Fibroblast of skin of right quadriceps (primary cell): ENCODE results near the gene SHISA6.

Experiments
- DNase-seq: peaks from one replicate; pipeline ENCODE4 v3.0.0-alpha.2; 2013

Gene SHISA6

GRCh38 chr17:11545696-11546095 is 304.7 kb downstream of the SHISA6 start:
- no peak for DNase-seq

- DNase-seq = no peak
Observed at GRCh38 chr17:11547853-11548252, 306.8 kb downstream of the SHISA6 start.

- no peak for DNase-seq
Observed at GRCh38 chr17:11548398-11548797, 307.4 kb downstream of the SHISA6 start.

- DNase-seq = no peak
Observed at GRCh38 chr17:11550431-11550830, 309.4 kb downstream of the SHISA6 start.

DNA sequence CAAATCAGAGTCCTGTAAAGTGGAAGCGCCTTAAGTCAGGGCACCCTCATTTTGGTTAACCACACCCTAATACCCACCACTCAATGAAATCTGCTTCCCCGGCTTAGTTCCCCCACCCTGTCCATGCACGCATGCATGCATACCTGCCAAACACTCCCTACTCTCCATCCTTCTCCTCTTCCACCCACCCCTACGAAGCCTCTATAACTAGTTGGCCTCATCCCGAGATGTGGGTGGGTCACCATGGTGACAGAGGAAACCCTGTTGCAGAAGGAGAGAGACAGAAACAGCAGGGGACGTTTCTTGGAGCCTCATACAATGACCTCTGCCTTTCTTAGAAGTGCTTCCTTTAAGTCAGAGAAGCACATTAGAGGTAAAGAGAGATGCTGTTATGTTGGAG is 310.4 kb downstream of the SHISA6 start:
- DNase-seq = no peak

GRCh38 chr17:11553135-11553534 is 312.1 kb downstream of the SHISA6 start:
- DNase-seq = no peak

GRCh38 chr17:11554042-11554441 is 313.0 kb downstream of the SHISA6 start:
- DNase-seq = no peak

GRCh38 chr17:11554542-11554941 is 313.5 kb downstream of the SHISA6 start:
- DNase-seq = no peak

DNA sequence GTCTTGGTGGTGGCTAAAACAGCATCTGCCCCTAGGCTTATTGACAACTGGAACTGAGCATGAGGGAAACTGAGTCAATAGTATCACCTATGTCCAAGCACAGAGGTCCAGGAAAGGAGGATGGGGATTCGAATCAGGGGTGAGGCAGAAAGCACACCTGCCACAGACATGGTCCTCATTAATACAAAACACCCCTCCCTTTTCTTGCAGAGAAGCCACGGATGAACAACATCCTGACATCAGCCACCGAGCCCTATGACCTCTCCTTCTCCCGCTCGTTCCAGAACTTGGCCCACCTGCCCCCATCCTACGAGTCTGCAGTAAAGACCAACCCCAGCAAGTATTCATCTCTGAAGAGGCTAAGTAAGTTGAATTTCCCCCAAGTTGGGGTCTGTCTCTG is 314.5 kb downstream of the SHISA6 start:
- no peak for DNase-seq

- no peak for DNase-seq
Observed at GRCh38 chr17:11557727-11558452, 316.9 kb downstream of the SHISA6 start.

DNA sequence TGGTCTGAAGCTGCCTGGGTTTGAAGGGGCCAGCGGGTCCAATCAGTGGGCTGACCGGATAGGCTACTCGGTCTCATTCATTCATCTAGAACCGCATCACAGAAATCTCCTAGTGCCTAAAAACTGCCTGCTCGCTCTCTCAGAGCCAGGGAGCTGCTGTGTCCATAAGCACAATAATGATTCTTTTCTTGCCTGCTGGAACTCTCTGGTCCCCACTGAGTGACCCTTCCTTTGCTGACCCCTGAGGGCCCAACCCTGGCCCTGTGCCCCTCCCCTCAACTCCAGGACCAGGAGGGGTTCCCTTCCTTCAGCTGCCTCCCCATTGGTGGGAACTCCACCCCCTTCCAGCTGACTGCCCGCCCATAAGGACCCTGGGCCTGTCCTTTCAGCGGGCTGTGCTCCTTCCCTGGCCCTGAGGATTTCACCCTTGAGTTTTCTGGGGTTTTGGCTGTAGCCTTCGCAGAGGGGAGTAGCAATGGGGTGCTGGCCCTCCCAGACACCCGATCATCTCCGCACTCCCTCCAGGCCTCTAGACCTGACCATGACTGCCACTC is 317.7 kb downstream of the SHISA6 start:
- no peak for DNase-seq

DNA sequence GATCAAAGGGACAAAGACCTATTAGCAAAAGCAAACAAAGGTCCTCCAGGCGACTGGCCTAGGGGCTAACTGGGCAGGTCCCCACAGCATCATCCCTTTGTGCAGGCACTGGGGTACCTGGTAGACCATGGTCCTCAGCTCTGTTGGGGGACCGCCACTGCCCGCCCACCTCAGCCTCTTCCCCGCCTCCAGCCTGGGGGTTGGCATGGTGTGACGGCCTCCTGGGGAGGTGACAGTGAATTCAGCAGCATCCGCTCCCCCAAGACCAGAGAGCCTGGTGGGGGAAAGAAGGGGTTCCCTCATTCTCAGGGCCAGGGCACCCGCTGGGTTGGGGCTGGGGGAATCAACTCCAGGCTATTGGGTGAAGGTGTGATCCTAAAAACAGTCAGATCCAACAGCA is 318.6 kb downstream of the SHISA6 start:
- no peak for DNase-seq

GRCh38 chr17:11561281-11561680 is 320.3 kb downstream of the SHISA6 start:
- DNase-seq = no peak

- no peak for DNase-seq
Observed at GRCh38 chr17:11561702-11562101, 320.7 kb downstream of the SHISA6 start.

- no peak for DNase-seq
Observed at GRCh38 chr17:11564589-11565380, 323.8 kb downstream of the SHISA6 start.

DNA sequence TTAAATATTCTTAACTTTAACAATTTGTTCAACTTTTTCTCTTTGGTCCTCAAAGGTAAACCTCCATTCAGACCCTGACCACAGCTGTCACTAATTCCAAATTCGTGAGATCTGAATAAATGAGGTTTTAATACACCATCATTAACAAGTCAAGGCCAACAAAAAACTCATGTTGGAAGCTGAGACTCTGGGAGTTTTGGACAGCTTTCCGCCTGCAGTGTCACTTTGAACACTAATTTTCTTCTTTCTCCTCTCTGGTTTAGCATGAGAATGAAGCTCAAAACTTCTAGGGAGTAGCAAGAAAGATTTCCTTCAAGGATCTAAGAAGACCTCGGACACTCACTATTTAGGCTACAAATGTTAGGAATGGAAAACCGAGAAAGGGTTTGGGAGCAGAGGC is 324.6 kb downstream of the SHISA6 start:
- DNase-seq = no peak

DNA sequence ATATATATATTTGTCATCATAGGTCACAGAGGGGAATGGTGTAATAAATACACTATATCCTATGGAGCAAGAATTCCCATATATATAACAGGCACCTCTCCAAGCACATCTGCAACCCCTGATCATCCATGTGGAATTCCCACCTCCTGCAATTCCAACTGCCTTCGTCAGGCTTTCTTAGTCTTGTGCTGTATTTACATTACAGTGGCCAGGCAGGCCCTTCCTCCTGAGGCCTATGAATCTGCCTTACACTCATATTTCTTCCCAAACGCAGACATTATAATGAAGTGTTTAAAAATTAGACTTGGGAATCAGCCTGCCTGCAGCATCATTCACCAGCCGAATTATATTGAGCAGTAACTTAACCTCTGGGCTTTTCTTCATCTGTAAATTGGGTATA is 338.0 kb downstream of the SHISA6 start:
- no peak for DNase-seq

GRCh38 chr17:11580677-11581076 is 339.7 kb downstream of the SHISA6 start:
- no peak for DNase-seq

DNA sequence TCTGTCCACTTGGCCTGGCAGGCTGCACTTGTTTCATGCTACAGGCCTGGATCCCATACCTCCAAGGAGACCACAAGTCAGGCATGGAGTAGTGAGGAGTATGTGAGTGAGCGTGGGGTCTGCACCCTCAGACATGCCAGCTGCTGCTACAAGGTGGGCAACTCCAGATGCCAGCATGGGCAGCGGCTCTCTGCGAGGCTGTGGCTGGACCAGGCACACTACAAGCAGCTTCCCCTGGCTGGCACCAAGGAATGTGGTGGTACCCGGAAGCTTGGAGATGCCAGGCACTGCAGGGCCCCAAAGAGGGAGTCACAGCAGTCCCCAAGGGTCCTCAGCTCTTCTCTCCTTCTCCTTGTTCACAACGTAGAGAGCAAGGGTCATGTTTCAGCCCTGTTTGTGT is 341.2 kb downstream of the SHISA6 start:
- DNase-seq = no peak

DNA sequence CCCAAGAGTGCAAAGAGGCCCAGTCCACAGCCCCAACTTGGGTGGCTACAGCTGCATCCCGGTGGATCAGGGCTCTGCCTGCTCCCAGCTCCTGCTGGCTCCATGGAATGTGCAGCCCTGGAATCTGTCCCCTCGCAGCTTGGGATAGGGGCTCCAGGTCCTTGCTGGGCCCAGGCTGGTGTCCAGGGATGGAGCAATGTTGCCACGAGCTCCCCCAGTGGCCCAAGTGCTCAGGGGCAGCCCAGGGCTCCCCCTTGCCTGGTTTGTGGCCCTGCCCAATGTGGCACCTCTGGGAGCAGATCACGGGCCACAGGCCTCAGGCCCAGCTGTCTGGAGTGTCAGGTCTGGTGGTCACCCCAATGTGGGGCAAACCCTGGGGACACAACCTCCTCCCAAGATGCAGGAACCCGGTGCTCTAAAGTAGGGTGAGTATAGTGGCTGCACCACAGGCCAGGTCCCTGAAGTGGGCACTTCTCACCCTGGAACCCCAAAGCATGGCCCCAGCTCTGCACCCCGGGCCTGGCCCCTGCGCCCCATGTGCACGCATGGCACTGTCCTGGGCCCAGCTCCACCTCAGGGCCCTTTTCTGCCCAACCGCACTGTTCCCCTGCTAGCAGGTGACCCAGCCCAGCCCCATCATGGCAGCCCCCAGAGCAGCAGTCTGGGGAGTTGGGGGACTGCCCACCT is 342.4 kb downstream of the SHISA6 start:
- DNase-seq = no peak

- DNase-seq = no peak
Observed at GRCh38 chr17:11589716-11590115, 348.7 kb downstream of the SHISA6 start.

DNA sequence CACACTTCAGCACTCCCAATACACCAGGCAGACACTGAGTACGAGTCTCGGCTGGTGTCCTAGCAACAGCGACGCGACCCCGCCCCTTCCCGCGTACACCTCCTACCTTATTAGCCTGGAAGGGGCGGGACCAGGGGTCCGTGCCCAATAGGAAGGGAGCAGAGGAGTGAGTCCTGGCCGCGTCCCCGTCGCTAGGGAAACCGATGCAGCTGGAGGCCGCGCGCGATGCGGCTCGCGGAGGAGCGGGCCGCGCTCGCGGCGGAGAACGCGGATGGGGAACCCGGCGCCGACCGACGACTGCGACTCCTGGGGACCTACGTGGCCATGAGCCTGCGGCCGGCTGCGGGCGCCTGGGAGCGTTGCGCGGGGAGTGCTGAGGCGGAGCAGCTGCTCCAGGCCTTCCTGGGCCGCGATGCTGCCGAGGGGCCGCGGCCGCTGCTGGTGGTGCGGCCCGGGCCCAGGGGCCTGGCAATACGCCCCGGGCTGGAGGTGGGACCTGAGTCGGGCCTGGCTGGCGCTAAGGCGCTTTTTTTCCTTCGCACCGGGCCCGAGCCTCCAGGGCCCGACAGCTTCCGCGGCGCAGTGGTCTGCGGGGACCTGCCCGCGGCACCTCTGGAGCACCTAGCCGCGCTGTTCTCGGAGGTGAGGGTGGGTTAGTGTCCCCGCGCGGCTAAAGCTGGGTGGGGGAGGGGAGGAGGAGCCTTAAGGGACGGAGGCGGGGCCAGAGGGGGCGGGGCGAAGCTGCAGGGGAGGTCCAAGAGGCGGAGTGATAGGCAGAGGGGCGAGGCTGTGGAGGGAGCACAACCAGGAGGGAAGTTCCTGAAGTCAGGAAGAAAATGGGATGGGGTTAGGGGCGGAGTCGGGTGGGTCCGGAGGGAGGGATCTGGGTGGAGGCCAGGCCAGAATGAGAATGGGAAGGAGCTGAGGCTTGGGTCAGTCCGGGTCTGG is 357.5 kb downstream of the SHISA6 start, which contains the start of gene DNAH9:
Gene DNAH9 (plus strand): TSS at position 197 of the 948 bp plus-strand sequence. CDS start 29 bp downstream, at position 226.
- peak; percentile 70 for DNase-seq
